IPS-18a (cell line): ENCODE results near the gene ATXN2L.
"Not testable (repeated sequence)": the region's sequence is repeated elsewhere in the genome, so short reads cannot be mapped to it uniquely, and the experiment has no call there.

ENCODE experiments used
- H3K27ac ChIP-seq: one replicate; pipeline ENCODE4 v1.5.1; 2013; ENCODE audit warnings: low read length
- H3K27me3 ChIP-seq: one replicate; pipeline ENCODE4 v1.6.1; 2013; ENCODE audit warnings: mild to moderate bottlenecking, low read length; ENCODE audit not compliant: control insufficient read depth, insufficient read depth
- H3K36me3 ChIP-seq: one replicate; pipeline ENCODE4 v1.6.1; 2013; ENCODE audit warnings: low read depth, low read length; ENCODE audit not compliant: control insufficient read depth
- H3K4me1 ChIP-seq: one replicate; pipeline ENCODE4 v1.6.1; 2013; ENCODE audit warnings: low read depth, low read length; ENCODE audit not compliant: control insufficient read depth
- H3K4me3 ChIP-seq: one replicate; pipeline ENCODE4 v1.5.1; 2013; ENCODE audit warnings: low read length
- H3K9ac ChIP-seq: one replicate; pipeline ENCODE4 v1.6.1; 2013; ENCODE audit warnings: mild to moderate bottlenecking, low read length, moderate library complexity
- H3K9me3 ChIP-seq: one replicate; pipeline ENCODE4 v1.6.1; 2013; ENCODE audit warnings: low read depth, low read length; ENCODE audit not compliant: control insufficient read depth

Gene ATXN2L, protein sequence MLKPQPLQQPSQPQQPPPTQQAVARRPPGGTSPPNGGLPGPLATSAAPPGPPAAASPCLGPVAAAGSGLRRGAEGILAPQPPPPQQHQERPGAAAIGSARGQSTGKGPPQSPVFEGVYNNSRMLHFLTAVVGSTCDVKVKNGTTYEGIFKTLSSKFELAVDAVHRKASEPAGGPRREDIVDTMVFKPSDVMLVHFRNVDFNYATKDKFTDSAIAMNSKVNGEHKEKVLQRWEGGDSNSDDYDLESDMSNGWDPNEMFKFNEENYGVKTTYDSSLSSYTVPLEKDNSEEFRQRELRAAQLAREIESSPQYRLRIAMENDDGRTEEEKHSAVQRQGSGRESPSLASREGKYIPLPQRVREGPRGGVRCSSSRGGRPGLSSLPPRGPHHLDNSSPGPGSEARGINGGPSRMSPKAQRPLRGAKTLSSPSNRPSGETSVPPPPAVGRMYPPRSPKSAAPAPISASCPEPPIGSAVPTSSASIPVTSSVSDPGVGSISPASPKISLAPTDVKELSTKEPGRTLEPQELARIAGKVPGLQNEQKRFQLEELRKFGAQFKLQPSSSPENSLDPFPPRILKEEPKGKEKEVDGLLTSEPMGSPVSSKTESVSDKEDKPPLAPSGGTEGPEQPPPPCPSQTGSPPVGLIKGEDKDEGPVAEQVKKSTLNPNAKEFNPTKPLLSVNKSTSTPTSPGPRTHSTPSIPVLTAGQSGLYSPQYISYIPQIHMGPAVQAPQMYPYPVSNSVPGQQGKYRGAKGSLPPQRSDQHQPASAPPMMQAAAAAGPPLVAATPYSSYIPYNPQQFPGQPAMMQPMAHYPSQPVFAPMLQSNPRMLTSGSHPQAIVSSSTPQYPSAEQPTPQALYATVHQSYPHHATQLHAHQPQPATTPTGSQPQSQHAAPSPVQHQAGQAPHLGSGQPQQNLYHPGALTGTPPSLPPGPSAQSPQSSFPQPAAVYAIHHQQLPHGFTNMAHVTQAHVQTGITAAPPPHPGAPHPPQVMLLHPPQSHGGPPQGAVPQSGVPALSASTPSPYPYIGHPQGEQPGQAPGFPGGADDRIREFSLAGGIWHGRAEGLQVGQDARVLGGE

DNA sequence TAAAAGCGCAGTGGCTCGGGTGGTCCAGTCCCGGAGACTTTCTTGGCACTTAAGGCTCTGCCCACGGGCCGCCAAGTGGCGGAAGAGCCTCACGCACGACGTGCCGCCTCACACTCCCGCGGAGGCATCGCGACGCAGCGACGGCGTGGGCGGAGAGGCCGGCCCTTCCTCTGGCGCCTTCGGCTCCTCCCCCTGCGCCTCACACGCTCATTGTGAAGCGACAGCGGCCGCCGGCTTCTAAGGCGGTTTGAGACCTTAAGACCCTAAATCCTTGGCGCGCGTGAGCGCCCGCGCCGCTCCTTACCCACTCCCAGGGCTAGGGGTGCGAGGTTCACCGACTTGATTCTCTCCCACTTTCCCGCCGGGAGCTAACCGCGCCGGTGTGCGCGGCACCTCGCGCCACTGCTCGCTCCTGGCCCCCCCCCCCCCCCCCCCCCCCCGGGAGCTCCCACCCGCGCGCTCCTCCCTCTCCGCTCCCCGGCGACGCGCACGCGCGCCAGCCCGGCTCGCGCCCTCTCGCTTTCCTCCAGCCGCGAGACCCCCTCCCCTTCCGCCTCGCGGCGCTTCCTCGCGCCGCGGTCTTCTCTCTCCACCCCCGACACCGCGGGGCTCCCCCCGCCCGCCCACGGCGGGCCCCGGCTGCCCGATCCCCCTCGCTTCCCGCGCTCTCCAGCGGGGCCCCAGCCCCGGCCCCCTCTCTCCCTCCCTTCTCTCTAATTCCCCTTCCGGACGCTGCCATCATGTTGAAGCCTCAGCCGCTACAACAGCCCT is at the start of gene ATXN2L:
Gene ATXN2L (plus strand): TSS at position 480 of the 771 bp plus-strand sequence. CDS start 261 bp downstream, at position 741.
- H3K9me3 ChIP-seq, result no peaks in the 10 kb centered on the region
- H3K36me3 ChIP-seq, result peaks cover 31% of the 10 kb centered on the region
- peak within 1 kb of the TSS; percentile 99 for H3K9ac ChIP-seq
- peak within 1 kb of the TSS; percentile 70 for H3K27ac ChIP-seq
- H3K4me1 ChIP-seq, result peaks cover 6% of the 10 kb centered on the region
- no peaks in the 10 kb centered on the region for H3K27me3 ChIP-seq
- peak within 1 kb of the TSS; percentile 99 for H3K4me3 ChIP-seq

DNA sequence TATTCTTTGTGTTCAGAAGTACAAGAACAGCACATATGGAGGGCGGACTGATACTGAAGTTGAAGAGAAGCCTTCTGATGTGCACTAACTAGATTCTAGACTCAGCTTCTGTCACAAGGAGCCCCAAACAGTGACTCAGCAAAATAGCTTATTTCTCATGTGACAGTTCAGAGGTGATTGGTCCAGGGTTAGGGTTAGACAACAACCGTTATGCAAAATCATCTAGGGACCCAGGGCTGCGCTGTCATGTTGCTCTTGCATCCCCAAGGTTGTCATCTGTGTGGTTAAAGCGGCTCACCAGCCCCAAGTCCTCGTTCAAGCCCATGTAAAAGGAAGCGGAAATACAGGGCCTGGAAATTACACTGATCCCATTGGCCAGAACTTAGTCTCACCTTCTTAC is 41.1 kb upstream of the ATXN2L start:
- H3K9ac ChIP-seq, result not testable (repeated sequence)

DNA sequence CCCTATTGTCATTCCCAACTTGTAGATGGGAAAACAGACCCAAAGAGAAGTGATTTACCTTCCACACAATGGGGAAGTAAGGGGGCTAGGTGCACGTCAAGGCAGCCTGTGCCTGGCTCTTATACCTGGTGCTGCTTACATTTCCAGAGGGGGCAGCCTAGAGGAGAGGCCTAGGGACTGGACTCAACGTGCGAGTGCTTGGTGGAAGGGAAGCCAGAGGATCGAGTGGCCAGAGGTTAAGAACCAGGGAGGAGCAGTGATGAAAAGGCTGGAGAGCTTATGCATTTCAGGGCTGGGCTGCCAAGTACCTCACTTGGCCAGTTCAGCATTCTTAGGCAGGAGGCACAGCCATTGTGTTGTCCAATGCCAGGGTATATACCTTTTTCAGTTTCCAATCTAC is 40.4 kb upstream of the ATXN2L start:
- H3K36me3 ChIP-seq, H3K9ac ChIP-seq, H3K27me3 ChIP-seq, H3K4me1 ChIP-seq, H3K4me3 ChIP-seq, H3K27ac ChIP-seq, H3K9me3 ChIP-seq: not testable (repeated sequence)

More for the DNA sequence above, 41.1 kb upstream of the ATXN2L start:
- H3K27me3 ChIP-seq, H3K9me3 ChIP-seq, H3K27ac ChIP-seq, H3K36me3 ChIP-seq, H3K4me1 ChIP-seq, H3K4me3 ChIP-seq: not testable (repeated sequence)

DNA sequence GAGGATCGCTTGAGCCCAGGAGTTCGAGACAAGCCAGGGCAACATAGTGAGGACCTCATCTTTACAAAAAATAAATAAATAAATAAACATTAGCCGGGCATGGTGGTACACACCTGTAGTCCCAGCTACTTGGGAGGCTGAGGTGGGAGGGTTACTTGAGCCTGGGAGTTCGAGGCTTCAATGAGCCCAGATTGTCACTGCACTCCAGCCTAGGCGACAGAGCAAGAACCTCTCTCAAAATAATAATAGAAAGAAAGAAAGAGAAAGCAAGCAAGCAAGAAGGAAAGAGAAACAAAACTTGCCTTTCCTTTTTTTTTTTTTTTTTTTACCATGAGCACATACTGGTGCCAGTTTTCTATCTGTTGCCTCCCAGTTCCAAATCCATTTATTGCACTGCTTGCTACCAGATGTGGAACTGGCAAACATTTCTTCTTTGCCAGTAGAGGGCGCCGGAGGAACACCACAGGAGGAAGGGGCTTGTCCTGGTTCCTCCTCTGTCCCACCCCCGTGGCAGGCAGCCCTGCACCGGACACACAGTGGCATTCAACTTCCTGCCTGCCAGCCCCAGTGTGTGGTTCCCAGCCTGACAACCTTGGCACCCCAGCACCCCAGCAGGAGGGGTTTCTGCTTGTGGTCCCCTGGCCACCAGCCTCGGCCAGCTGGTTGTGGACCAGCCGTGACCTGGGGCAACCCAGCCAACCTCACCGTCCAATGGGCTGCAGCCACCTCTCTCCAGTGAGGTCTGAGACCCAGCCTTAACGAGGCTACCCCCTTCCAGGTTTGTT is 20.4 kb upstream of the ATXN2L start:
- not testable (repeated sequence) for H3K27ac ChIP-seq, H3K9me3 ChIP-seq, H3K36me3 ChIP-seq, H3K27me3 ChIP-seq, H3K9ac ChIP-seq, H3K4me1 ChIP-seq
- H3K4me3 ChIP-seq, result peak overlapping the region; percentile 30

DNA sequence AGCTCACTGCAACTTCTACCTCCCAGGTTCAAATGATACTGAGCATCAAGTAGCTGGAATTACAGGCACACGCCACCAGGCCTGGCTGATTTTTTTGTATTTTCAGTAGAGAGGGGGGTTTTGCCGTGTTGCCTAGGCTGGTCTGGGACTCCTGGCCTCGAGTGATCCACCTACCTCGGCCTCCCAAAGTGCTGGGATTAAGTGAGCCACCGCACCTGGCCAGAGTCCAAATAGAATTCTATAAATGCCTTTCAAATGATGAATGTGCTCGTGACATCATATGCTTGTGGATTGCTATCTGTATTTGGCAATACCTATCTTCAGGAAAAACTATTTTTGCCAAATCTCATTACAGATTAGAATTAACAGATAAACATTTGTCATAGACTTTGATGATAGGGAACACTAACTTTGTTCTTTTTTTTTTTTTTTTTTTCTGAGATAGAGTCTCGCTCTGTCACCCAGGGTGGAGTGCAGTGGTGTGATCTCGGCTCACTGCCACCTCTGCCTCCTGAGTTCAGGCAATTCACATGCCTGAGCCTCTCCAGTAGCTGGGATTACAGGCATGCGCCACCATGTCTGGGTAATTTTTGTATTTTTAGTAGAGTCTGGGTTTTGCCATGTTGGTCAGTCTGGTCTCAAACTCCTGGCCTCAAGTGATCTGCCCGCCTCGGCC is 15.2 kb upstream of the ATXN2L start:
- H3K9ac ChIP-seq, H3K27ac ChIP-seq: not testable (repeated sequence)

DNA sequence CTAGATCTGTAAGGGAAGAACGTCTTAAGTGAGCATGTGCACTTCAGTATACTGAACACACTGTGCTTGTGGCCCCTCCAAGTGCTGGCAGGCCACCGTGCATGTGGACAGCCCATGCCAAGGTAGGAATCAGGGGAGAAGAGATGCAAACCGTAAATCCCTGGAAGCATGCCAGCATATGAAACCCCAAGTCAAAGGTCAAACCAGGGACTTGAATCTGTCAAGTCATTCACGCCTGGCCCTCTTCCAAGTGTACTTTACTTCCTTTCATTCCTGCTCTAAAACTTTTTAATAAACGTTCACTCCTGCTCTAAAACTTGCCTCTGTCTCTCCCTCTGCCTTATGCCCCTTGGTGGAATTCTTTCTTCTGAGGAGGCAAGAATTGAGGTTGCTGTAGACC is 2.8 kb upstream of the ATXN2L start:
- Histone ChIP-seq H3K27me3 (no peaks in the 10 kb centered on the region), H3K9ac (no peak overlapping the region), H3K4me1 (peaks cover 1% of the 10 kb centered on the region), H3K27ac (no peak overlapping the region), H3K36me3 (peaks cover 4% of the 10 kb centered on the region), H3K4me3 (no peak overlapping the region), H3K9me3 (no peaks in the 10 kb centered on the region)

More for the DNA sequence above, 15.2 kb upstream of the ATXN2L start:
- H3K4me1 ChIP-seq, H3K27me3 ChIP-seq, H3K36me3 ChIP-seq, H3K9me3 ChIP-seq, H3K4me3 ChIP-seq: not testable (repeated sequence)

DNA sequence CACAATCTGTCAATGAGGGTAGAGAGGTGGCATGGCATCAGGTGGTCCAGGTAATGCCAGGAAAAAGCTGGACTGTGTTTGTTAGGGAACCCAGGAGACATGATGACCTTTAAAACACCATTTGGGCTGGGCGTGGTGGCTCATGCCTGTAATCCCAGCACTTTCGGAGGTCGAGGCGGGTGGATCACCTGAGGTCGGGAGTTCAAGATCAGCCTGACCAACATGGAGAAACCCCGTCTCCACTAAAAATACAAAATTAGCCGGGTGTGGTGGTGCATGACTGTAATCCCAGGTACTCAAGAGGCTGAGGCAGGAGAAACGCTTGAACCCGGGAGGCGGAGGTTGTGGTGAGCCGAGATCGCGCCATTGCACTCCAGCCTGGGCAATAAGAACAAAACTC is 2.3 kb upstream of the ATXN2L start:
- not testable (repeated sequence) for H3K4me1 ChIP-seq, H3K27me3 ChIP-seq, H3K27ac ChIP-seq, H3K9me3 ChIP-seq, H3K9ac ChIP-seq, H3K36me3 ChIP-seq, H3K4me3 ChIP-seq

DNA sequence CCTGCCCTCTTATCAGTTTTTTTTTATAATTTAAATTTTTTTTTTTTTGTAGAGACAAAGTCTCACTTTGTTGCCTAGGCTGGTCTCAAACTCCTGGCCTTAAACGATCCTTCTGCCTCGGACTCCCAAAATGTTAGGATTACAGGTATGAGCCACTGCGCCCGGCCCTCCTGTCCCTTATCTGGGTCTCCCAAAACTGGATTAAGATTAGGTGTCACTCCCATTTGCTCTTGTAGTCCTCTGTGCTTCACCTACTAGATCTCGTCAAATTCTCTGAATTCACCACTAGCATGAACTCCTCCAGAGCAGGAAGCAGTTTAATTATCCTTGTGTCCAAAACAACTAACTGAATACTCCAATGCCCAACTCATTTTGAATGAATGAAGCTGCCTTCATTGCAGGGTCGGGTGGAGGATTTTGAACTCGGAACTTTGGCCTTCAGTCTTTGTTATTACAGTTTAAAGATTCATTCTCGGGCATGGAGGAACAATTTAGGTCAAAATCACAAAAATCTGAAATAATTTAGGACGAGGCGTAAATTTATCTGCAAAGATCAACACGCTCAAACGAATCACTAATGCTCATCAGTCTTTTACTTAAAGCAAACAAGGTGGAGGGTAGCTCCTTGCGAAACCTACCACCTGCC is 802 bp upstream of the ATXN2L start:
- Histone ChIP-seq H3K4me3 (peak overlapping the region; percentile 99), H3K9me3 (no peaks in the 10 kb centered on the region), H3K27me3 (no peaks in the 10 kb centered on the region), H3K36me3 (peaks cover 24% of the 10 kb centered on the region), H3K4me1 (peaks cover 6% of the 10 kb centered on the region), H3K27ac (peak overlapping the region; percentile 70), H3K9ac (peak overlapping the region; percentile 99)

DNA sequence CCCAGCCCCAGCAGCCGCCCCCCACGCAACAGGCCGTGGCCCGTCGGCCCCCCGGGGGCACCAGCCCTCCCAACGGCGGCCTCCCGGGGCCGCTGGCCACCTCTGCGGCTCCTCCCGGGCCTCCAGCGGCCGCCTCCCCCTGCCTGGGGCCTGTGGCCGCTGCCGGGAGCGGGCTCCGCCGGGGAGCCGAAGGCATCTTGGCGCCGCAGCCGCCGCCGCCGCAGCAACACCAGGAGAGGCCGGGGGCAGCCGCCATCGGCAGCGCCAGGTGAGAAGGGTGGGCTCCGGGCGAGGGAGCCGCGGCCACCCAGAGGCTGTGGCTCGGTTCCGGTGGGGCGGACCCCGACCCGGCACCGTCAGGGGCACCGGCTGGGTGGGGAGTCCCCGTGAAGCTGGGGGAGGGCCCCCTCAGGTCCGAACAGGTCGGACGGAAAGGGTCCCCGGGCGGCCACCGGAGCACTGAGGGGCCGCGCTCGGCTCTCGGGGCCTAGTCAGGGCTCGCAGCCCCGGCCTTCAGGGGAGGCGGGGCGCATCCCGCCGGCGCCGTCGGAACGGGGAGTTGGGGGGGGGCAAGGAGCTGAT is 583 bp downstream of the ATXN2L start:
- Histone ChIP-seq H3K27me3 (no peaks in the 10 kb centered on the region), H3K4me1 (peaks cover 6% of the 10 kb centered on the region), H3K27ac (peak overlapping the region; percentile 31), H3K9me3 (no peaks in the 10 kb centered on the region), H3K9ac (peak overlapping the region; percentile 99), H3K36me3 (peaks cover 38% of the 10 kb centered on the region), H3K4me3 (peak overlapping the region; percentile 99)
